Cardiac fibroblast (primary cell): ENCODE results near the gene FBH1.

Experiments
- DNase-seq, 2 donors: peaks; one replicate each; pipeline versions ENCODE4 v3.0.0 to v3.0.0-alpha.2; 2010; ENCODE audit warnings: low read depth in 2 of 2
- H3K4me3 ChIP-seq, 2 donors: replicated peaks in 1 of 2; 1 replicate in 1 of 2; 2 replicates in 1 of 2; pipeline ENCODE4 v1.5.1; 2011; ENCODE audit warnings: low read depth in 2 of 2, low read length in 2 of 2, mild to moderate bottlenecking in 2 of 2, moderate library complexity in 1 of 2
- CTCF ChIP-seq: IDR thresholded peaks from one replicate; pipeline ENCODE4 v1.5.1; 2011; ENCODE audit warnings: low read depth, mild to moderate bottlenecking, low read length, inconsistent platforms

FBH1 gene

DNA sequence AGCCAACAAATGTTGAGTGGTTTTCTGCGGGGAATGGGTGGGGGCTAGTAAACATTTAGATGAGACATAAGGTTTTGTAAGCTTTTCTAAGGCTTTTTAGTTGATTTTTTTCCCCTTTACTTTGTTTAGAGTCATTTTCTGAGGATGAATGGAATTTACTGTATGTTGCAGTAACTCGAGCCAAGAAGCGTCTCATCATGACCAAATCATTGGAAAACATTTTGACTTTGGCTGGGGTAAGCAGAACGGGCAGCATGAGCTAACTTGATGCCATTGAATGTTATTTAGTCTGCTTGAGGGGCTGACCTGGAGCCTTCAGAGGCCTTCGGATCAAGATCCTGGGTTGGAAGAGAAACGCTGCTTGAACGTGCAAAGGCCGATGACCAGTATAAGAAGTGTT, 37.3 kb downstream of the FBH1 start:
- TF ChIP-seq CTCF: no peak
- no peak overlapping the region for H3K4me3 ChIP-seq
- peak; percentile 42 to 68 for DNase-seq

- no peak for DNase-seq
- H3K4me3 ChIP-seq: no peak overlapping the region
- no peak for TF ChIP-seq CTCF
Observed at GRCh38 chr10:5929442-5929841, 39.4 kb downstream of the FBH1 start.

- DNase-seq: no peak
- no peak overlapping the region for H3K4me3 ChIP-seq
- TF ChIP-seq CTCF: no peak
Observed at GRCh38 chr10:5930272-5930671, 40.2 kb downstream of the FBH1 start.

DNA sequence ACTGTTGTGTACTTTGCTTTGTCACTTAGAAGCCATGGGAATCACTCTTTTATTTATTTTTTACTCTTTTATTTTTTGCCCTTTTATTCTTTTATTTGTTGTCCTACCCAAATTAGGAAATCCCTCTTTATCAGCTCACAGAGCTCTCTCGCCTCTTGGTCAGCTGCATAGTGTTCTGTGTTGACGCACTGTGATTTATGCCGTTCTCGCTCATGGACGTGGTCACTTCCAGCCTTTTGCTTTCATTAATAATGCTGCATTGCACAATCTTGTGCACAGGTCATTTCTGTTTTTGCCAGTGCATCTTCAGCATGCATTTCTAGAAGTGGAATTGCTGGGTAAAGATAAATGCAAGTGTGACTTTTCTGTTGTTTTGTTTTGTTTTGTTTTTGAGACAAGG, 42.3 kb downstream of the FBH1 start:
- DNase-seq: peak in 1 of 2 donors; percentile 56
- no peak overlapping the region for H3K4me3 ChIP-seq
- no peak for TF ChIP-seq CTCF

GRCh38 chr10:5933909-5934546, 44.0 kb downstream of the FBH1 start:
- TF ChIP-seq CTCF: no peak
- no peak overlapping the region for H3K4me3 ChIP-seq
- no peak for DNase-seq

GRCh38 chr10:5935628-5936027, 45.6 kb downstream of the FBH1 start:
- no peak overlapping the region for H3K4me3 ChIP-seq
- DNase-seq: no peak
- TF ChIP-seq CTCF: no peak

- no peak overlapping the region for H3K4me3 ChIP-seq
- no peak for TF ChIP-seq CTCF
- no peak for DNase-seq
Observed at GRCh38 chr10:5937016-5937415, 47.0 kb downstream of the FBH1 start.
